HG03039 (cell line): ENCODE data around the gene TSEN2.

Experiments used
- ATAC-seq: cut with Tn5 transposase; IDR thresholded peaks from one replicate; pipeline ENCODE4 v1.9.1; 2021; ENCODE audit warnings: mild to moderate bottlenecking, moderate library complexity; ENCODE audit not compliant: unreplicated experiment

Gene TSEN2

DNA sequence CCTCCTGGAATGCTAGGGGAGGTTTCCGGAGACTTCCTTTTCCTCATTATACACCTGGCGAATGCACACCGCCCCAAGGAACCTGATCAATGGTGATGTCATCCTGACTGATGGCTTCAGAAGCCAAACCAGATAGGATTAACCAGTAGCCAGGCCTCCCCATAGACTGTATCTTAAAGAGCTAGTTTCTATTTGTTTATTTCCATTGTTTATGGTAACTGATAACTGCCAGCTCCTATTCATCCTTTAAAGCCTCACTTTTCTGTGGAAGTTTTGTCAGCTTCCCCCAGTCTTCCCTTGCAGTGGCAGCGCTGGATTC lies 61.2 kb downstream of the TSEN2 start, which contains the start of gene MKRN2OS:
TSS of gene MKRN2OS (minus strand) at position 27 of the 319 bp plus-strand sequence. CDS start 35 bp downstream, outside the sequence.
- no peak for ATAC-seq

DNA sequence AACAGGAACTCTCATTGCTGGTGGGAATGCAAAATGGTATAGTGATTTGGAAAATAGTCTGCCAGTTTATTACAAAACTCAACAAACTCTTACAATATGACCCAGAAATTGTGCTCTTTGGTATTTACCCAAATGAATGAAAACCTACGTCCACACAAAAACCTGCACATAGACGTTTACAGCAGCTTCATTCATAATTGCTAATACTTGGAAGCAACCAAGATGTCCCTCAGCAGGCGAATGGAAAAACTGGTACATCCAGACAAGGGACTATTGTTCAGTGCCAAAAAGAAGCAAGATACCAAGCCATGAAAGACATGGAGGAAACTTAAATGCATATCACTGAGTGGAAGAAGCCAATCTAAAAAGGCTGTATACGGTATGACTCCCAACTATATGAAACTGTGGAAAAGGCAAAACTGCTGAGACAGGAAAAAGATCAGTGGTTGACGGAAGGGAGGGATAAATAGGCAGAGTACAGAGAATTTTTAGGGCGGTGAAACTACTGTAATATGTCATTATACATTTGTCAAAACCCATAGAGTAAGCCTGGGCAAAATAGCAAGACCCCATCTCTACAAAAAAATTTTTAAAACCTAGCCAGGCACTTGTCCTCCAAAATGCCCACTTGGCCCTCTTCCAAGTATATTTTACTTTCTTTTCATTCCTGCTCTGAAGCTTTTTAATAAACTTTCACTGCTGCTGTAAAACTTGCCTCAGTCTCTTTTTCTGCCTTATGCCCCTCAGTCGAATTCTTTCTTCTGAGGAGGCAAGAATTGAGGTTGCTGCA lies 65.9 kb downstream of the TSEN2 start:
- no peak for ATAC-seq

DNA sequence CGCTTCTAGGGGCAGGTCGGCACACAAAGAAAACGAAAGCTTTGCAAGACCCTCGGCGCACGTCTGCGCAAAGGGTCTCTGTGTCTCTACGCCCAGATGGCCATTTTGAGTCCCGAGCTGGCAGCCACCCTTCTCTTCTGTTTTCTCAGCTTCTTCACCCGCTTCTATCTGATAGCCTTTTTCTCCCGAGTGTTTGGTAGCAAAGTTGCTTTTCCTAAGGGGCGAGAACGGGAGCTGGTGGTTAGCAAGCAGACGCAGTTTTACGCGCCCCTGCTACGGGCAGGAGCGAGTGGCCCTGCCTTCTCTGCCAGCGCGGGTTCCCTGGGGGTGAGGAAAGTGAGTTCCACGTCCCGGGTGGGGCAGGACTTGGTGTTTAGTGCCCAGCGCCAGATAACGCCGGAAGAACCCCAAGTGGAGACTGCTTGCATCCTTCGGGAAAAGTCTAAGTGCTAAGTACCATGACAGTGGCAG lies 69.7 kb downstream of the TSEN2 start:
- no peak for ATAC-seq

DNA sequence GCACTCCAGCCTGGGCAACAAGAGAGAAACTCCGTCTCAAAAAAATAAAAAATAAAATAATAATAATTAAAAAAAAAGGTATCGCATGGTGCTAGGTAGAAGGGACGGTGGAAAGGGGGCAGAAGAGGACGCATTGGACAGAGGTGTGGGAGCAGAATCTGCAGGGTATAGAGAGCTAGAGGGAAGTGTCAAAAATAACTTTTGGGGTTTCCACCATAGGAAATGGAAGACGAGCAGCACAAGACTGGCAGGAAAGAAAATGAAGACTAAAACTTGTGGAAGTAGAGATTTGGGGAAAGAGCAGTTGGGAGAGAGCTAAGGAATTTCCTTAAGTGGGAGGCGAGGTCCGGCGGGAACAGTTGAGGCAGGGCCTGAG lies 72.0 kb downstream of the TSEN2 start:
- no peak for ATAC-seq

DNA sequence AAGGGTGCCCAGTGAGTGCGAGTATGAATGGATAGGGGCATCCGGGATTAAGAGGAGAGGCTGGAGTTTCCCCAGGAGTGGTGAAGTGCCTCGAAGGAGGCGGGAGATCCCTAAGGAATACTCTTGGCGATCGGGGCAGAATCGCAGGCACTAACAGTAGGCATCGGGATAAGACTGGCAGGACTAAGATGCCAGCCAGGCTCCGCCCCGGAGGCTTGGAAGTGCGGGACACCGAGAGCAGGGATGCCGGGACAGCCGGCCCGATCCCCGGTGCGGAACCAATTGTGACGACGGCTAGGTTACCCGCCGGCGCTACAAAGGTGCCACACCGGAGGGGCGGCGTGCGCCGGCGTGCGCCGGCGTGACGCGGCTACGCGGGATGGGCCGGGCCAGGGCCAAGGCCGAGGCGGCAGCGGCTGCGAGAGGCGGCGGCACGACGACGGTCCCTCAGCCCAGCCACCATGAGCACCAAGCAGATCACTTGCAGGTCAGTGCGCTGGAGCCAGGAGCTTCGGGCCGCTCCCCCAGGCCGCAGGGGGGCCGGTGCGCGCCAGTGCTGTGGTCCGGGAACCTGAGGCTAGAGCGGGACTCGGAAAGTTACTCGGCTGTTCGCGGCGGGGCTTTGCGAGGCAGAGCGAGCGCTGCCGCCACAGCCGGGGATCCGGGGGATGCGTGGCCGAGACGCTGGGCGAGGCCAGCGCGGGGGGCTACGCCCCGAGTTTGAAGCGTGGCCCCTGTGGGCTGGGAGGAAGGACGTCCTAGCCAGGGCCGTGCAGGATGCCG lies 72.6 kb downstream of the TSEN2 start, which contains the start of gene MKRN2:
TSS of gene MKRN2 (plus strand) at position 398 of the 783 bp plus-strand sequence. CDS start at position 462, 64 bp downstream.
- peak; percentile 79 for ATAC-seq

DNA sequence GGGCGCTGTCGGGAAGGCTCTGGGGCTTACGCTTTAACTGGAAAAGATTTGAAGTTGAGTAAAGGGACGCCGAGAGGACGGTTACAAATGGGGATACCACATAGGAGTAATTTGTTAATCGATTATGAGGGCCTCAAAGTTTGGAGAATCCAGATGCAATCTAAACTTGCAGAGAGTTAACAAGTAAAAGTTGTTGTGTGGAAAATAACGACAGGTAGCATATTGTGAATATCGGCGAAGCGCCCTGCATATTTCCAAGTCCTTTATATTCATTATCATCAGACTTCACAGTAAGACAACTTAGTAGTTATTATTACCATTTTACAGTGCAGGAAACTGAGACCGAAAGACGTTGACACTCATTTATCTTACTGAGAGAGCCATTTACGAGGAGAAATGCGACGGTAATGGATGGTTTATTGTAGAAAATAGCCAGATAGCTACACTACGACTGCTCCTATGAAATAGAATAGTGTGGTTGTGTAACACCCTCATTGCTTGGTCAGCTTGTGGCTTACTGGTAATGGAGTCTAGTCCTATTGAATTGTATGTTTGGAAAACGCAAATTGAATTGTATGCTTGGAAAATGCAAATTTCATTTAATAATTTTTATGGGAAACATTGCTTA lies 73.3 kb downstream of the TSEN2 start:
- ATAC-seq = no peak

DNA sequence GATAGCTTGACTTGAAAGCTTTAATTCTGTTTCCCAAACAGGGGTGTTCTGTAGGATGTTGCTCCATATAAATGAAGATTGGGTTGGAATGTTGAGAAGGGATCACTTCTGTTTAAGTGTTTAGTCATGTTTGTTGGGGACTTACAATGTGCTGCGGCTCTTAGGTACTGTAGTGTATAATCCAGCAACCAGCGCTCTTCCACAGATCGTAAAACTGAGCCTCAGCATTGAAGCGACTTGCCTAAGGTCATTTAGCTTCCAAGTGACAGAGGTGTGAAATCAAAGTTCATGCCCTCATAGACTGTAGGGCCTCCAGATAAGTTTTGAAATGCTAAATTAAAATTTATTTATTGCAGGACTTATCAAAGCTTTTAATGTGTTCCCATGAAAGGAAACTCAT lies 74.4 kb downstream of the TSEN2 start:
- ATAC-seq = no peak

DNA sequence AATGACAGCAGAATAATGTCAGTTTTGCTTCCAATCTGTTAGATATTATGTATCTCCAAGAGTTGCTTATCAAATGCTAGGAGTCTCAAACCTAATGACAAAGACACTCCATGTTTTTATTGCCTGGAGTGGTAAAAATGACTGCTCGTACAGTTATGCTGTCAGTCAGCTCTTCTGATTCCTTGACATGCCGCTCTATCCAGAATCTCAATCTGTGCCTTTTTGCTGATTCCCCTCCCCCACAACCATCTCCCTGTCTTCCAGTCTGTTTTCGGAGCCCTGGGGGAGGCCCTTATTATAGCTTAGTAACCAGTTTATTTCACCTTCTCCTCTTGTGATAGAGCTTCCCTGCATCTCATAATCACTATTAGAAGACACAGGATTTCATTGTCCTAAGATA lies 75.2 kb downstream of the TSEN2 start:
- ATAC-seq = no peak

DNA sequence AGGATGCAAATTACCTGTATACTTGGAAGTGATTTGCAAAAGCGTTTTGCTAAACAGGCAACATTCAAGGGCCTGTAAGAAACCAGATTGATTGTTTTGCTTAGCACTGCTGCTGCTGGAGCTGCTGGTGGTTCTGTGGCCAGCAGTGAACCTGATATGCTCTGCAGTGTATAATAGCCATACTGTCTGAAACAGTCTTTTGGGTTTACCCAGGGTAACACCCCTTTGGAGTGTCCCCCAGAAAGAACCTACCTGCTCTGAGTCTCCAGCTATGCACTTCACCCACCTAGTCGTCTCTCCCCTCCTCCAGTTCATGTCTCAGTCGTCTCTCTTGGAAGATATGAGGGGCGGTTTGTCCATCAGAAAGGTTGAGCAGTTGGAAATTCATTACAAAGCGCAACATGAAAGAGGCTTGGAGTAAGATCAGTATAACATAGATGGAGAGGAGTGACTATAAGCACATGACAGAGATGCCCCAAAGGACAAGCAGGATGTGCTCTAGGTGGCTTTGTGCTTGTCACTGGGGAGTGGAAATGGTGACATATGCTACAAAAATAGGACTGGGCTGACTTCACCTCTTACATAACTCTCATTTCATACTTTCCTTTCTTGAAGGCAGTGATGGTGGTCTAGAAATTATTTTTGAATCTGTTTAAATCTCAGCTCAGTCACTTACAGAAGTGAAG lies 76.4 kb downstream of the TSEN2 start:
- no peak for ATAC-seq

DNA sequence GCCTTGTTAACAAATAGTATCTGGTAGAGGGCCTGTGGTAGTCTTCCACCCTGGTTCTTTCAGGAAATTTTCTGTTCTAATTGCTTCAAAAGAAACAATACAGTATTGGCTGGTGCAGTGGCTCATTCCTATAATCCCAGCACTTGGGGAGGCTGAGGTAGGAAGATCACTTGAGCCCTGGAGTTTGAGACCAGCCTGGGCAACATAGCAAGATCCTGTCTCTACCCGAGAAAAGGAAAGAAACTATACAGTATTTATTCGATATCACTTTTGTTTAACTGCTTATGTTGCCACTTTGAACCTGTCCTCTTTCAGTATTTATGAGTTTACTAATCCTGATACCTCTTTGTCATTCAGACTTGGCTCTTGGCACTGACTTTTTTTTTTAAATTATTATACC lies 77.1 kb downstream of the TSEN2 start:
- no peak for ATAC-seq

DNA sequence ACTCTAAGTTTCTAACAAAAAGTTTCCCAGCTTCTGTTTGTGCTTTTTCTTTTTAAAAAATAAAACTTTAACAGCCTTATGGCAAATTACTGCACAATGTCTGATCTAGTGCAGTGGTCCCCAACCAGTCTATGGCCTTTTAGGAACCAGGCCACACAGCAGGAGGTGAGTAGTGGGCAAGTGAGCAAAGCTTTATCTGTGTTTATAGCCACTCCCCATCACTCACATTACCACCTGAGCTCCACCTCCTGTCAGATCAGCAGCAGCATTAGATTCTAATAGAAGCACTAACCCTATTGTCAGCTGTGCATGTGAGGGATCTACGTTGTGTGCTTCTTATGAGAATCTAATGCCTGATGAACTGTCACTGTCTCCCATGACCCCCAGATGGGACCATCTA lies 78.2 kb downstream of the TSEN2 start:
- ATAC-seq = no peak

DNA sequence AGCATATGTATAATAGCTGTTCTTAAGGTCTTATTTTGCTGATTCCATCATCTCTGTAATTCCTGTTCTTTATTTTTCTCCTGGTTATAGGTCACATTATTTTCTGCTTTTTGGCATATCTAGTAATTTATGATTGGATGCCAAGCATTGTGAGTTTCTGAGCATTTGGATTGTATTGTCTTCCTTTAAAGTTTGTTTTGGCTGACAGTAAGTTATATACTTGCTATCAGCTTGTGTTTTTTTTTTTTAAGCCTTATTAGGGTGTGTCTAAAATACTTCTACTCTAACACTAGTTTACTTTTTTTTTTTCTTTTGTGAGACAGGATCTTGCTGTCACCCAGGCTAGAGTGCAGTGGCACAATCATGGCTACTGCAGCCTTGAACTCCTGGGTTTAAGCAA lies 82.7 kb downstream of the TSEN2 start:
- ATAC-seq = no peak

DNA sequence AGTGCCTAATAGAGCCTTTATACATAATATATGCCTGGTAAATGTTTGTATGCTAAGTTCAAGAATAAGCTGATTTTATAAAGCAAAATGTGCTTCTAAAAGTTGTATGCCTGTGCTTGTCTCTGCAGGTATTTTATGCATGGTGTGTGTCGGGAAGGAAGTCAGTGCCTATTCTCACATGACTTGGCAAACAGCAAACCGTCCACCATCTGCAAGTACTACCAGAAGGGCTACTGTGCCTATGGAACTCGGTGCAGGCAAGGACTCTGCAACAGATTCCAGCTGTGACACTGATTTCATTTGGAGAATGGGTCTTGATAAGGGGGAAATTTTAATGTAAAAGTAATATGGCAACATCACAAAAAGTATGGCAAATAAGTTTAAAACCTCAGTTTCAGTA lies 84.5 kb downstream of the TSEN2 start:
- no peak for ATAC-seq

DNA sequence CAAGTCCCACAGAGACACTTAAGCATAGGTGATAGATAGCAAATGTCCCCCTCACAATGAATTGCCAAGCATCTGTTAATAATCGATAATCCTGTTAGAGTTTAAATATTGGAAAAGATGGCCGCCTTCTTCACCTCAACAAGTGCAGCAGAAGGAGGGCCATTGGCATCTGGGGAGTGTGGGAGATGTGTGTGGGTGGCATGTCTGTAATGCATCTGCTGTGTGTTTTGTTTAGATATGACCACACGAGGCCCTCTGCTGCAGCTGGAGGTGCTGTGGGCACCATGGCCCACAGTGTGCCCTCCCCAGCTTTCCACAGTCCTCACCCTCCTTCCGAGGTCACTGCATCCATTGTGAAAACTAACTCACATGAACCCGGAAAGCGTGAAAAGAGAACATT lies 85.6 kb downstream of the TSEN2 start:
- no peak for ATAC-seq

DNA sequence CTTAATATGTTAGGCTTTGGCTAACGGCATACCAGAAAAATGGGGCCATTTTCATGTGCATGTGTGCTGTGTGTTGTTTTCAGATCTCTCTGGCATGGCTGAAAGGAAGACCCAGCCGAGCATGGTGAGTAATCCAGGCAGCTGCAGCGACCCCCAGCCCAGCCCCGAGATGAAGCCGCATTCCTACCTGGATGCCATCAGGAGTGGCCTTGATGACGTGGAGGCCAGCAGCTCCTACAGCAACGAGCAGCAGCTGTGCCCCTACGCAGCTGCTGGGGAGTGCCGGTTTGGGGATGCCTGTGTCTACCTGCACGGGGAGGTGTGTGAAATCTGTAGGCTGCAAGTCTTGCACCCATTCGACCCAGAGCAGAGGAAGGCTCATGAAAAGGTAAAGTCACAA lies 87.7 kb downstream of the TSEN2 start:
- no peak for ATAC-seq

DNA sequence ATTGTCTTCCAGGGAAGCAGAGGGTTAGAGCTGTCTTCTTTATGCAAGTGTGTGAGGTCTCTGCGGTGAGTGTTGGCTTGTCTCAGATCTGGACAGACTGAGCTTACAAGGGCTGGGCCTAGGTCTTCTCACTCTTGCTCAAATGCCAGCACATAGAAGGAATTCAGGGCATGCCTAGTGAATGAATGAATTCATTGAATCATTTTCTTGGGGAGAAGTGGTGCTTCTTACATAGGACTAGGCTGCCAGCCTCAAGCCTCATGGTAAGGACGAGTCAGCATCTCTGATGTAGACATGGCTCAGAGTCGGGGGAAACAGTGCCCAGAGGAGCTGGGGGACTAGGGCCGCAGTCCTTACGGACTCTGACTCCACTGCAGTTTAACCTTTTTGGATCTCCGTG lies 89.9 kb downstream of the TSEN2 start:
- ATAC-seq = no peak

DNA sequence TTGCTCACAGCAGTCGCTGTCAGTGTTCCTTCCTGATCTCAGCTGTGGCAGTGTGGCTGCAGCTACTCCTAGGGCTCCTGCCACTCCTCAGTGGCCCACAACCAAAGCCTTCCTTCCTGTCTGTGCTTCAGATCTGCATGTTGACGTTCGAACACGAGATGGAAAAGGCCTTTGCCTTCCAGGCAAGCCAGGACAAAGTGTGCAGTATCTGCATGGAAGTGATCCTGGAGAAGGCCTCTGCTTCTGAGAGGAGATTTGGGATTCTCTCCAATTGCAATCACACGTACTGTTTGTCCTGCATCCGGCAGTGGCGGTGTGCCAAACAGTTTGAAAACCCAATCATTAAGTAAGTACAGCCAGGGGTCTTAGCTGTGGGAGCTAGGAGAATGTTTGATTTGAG lies 90.4 kb downstream of the TSEN2 start:
- no peak for ATAC-seq

DNA sequence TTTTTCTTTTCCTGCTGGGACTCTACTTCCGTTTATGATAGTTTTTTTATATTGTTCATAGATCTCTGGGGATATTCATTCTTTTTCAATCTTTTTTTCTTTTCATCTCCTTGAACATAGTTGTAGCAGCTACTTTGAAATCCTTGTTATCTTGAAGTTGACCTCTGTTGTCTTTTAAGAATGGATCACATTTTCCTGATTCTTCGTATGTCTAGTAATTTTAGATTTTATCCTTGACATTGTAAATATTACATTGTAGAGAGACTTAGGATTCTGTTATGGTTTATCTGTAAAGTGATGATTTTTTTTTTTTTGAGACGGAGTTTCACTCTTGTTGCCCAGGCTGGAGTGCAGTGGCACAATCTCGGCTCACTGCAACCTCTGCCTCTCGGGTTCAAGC lies 93.1 kb downstream of the TSEN2 start:
- ATAC-seq = no peak

DNA sequence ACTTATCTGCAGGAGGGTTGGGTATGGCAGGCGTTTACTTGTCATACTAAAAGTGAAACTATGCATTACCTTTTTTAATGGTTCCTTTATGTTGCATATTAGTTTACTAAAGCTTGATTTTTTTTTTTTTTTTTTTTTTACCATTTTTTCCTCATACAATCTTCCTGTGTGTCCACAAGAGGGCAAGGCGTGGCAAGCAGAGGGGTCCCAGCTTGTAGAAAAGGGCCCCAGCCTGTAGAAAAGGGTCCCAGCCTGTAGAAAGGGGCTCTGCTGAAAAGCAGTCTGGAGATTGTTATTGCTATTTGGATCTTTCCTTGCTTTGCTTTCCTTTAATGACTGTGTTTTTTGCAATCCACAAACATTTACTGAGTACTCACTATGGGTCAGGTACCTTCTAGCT lies 94.5 kb downstream of the TSEN2 start:
- ATAC-seq = no peak

DNA sequence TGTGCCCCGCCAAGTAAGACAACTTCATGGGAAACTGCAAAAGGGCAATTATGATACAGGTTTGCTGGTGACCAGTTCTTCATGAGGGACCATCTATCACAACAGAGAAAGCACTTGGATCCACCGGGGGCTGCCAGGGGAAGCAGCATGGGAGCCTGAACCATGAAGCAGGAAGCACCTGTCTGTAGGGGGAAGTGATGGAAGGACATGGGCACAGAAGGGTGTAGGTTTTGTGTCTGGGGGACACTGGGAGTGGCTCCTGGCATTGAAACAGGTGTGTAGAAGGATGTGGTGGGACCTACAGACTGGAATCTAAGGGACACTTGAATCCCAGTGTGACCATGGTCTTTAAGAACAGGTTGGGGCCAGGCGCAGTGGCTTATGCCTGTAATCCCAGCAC lies 95.2 kb downstream of the TSEN2 start:
- ATAC-seq = no peak

DNA sequence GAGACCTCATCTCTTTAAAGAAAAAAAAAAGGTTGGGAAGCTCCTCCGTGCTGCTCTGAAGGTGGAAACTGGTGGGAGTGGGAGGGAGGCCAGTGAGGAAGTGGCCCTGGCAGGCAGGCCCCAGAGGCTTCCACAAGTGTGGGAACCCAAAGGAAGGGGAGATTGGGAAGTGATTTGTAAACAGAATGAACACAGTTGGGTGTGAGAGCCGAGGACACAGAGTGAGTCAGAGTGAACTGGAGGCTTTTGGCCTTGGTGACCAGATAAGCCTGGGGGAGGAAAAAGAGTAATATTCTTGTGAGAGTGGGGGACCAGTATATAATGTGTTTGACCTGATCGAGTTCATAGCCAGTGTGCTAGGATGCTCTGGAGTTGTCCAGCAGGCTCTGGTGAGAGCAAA lies 95.6 kb downstream of the TSEN2 start:
- ATAC-seq = no peak
